GM12878 (cell line): Measurements from ENCODE around the gene SLFN5. TPM values are rescaled to one million over a fixed set of nuclear protein-coding genes. Genes with fewer than 3 reads are reported as not detected.
"Not testable (repeated sequence)": the region's sequence is repeated elsewhere in the genome, so short reads cannot be mapped to it uniquely, and the experiment has no call there.

Experiments
- ATAC-seq: fragments of 200-7000 bp; cut with Tn5 transposase; 3 replicates; pipeline ENCODE4 v1.9.1; 2020; ENCODE audit warnings: mild to moderate bottlenecking, moderate library complexity
- BruUV-seq: library from RNA; stranded (reverse); fragments of 400-500 nt; replicated peaks from 2 replicates; lab custom pipeline; 2021; lab: Mats Ljungman, UMichigan
- CTCF ChIA-PET: fragments of 300-600 bp; sonication (Branson Sonifier 250); formaldehyde crosslinking; extraction: SDS; loops from one replicate; lab custom pipeline; 2021; ENCODE audit warnings: inconsistent platforms; lab: Yijun Ruan, JAX
- POLR2A ChIA-PET: fragments of 350-600 bp; formaldehyde crosslinking; extraction: SDS; loops from one replicate; lab custom pipeline; 2021; ENCODE audit warnings: inconsistent platforms; lab: Charles Lee
- RAD21 ChIA-PET: fragments of 300-600 bp; sonication (Branson Sonifier 250); formaldehyde crosslinking; loops from one replicate; lab custom pipeline; 2023; ENCODE audit warnings: antibody characterized with exemption; ENCODE audit not compliant: unreplicated experiment; lab: Charles Lee
- SMC1A ChIA-PET: fragments of 300-600 bp; sonication (Branson Sonifier 250); formaldehyde crosslinking; loops from one replicate; lab custom pipeline; 2023; ENCODE audit not compliant: unreplicated experiment, uncharacterized antibody; lab: Charles Lee
- DNase-seq: peaks from one replicate; pipeline ENCODE4 v3.0.0-alpha.2; 2011; ENCODE audit warnings: low read depth, low spot score
- FAIRE-seq: peaks from 3 replicates; lab custom pipeline; 2011; peaks lifted over from hg19 to GRCh38; lab: Jason Lieb, UNC
- H2AFZ ChIP-seq: 2 replicates; pipeline ENCODE4 v1.6.0; 2011; ENCODE audit warnings: low read depth, low read length, control low read depth; ENCODE audit not compliant: control insufficient read depth
- H3K27ac ChIP-seq: 2 replicates; pipeline ENCODE4 v1.5.1; 2011; ENCODE audit warnings: control low read depth; ENCODE audit not compliant: control insufficient read depth, insufficient read depth
- H3K27me3 ChIP-seq, 2 experiments: replicated peaks in 1 of 2; 2 replicates each; pipeline versions ENCODE4 v1.6.0 to v1.6.1; 2011; ENCODE audit warnings: low read length in 1 of 2; ENCODE audit not compliant: control insufficient read depth in 2 of 2, insufficient read depth in 2 of 2
- H3K36me3 ChIP-seq, 2 experiments: 2 replicates each; pipeline ENCODE4 v1.5.1; 2011; ENCODE audit warnings: low read length in 1 of 2; ENCODE audit not compliant: control insufficient read depth in 2 of 2, insufficient read depth in 2 of 2
- H3K4me1 ChIP-seq: 2 replicates; pipeline ENCODE4 v1.6.1; 2011; ENCODE audit warnings: mild to moderate bottlenecking, low read length, moderate library complexity, mixed read lengths; ENCODE audit not compliant: control insufficient read depth, insufficient read depth
- H3K4me2 ChIP-seq: 2 replicates; pipeline ENCODE4 v1.6.0; 2011; ENCODE audit warnings: control low read depth; ENCODE audit not compliant: control insufficient read depth, insufficient read depth
- H3K4me3 ChIP-seq: fragments of 200-600 bp; sonication (generic); 2 replicates; pipeline ENCODE4 v1.5.1; 2016
- H3K79me2 ChIP-seq: 2 replicates; pipeline ENCODE4 v1.6.0; 2011; ENCODE audit warnings: low read length; ENCODE audit not compliant: control insufficient read depth, insufficient read depth
- H3K9ac ChIP-seq: 2 replicates; pipeline ENCODE4 v1.8.0; 2011; ENCODE audit warnings: low read length, control low read depth, mixed read lengths; ENCODE audit not compliant: control insufficient read depth, insufficient read depth
- H3K9me3 ChIP-seq: replicated peaks from 3 replicates; pipeline ENCODE4 v1.5.1; 2011; ENCODE audit warnings: mild to moderate bottlenecking, low read length; ENCODE audit not compliant: control insufficient read depth, insufficient read depth
- H4K20me1 ChIP-seq: 2 replicates; pipeline ENCODE4 v1.6.0; 2011; ENCODE audit not compliant: control insufficient read depth, insufficient read depth
- WGBS: methylation state at CpG from one replicate; pipeline ENCODE4 v1.1.6; 2016; ENCODE audit warnings: low lambda C conversion rate; ENCODE audit not compliant: insufficient replicate concordance, insufficient coverage; ENCODE audit errors: missing lambda C conversion rate; 5-methylcytosine and 5-hydroxymethylcytosine counted together
- in situ Hi-C: fragments of 300-500 bp; cut with MboI; formaldehyde crosslinking; loops from 9 replicates; pipeline ENCODE4 v1.14.3; 2018; ENCODE audit warnings: mixed read lengths
- intact Hi-C: fragments of 100-400 bp; cut with micrococcal nuclease; formaldehyde crosslinking; loops from one replicate; pipeline ENCODE4 v1.14.2; 2022; ENCODE audit not compliant: unreplicated experiment
- polyA plus RNA-seq, 11 experiments: library from polyadenylated mRNA; depleted of rRNA in 4 of 11; unstranded in 6 of 11; stranded (reverse) in 5 of 11; fragments of >200 nt; fragmentation: Nextera tagmentation in 4 of 11; fragmentation: Illumina TruSeq in 1 of 11; extraction: Ambion mirVana in 4 of 11; extraction: Trizol in 1 of 11; gene quantifications; 1 replicate in 1 of 11; 2 replicates in 10 of 11; pipeline versions ENCODE4 v1.2.1 to v1.2.3, GENCODE V29; 2011 to 2016; ENCODE audit warnings: inconsistent platforms in 2 of 11, missing spikeins in 2 of 11, low read depth in 1 of 11
- total RNA-seq, 4 experiments: library from RNA; depleted of rRNA in 3 of 4; stranded (reverse); fragments of >200 nt in 3 of 4; fragmentation: Illumina TruSeq in 1 of 4; extraction: Trizol in 1 of 4; gene quantifications; 2 replicates each; pipeline versions ENCODE4 v1.2.1 to v1.2.3, GENCODE V29; 2013 to 2021

Gene SLFN5
- total and polyA plus RNA-seq, 10 of the 15 experiments (the other 5 are each of a cell fraction or from before 2014, with no cell fraction given) = 0.19 to 2.1 (median 1.3) TPM

- H3K27ac ChIP-seq, FAIRE-seq, H3K9ac ChIP-seq, RAD21 ChIA-PET, H3K4me3 ChIP-seq, H3K79me2 ChIP-seq, SMC1A ChIA-PET, H2AFZ ChIP-seq, H3K4me2 ChIP-seq, POLR2A ChIA-PET, intact Hi-C loops, ATAC-seq, H4K20me1 ChIP-seq, BruUV-seq, CTCF ChIA-PET, DNase-seq, H3K36me3 ChIP-seq, H3K27me3 ChIP-seq, in situ Hi-C loops, H3K4me1 ChIP-seq, H3K9me3 ChIP-seq: not testable (repeated sequence)
- WGBS = 66% methylated on average over 12 of the region's 12 CpGs
Observed at GRCh38 chr17:35194001-35194400, 48.9 kb upstream of the SLFN5 start, which contains the start of gene SLC35G3. SLC35G3 (minus strand) TSS chr17:35194393; CDS start chr17:35194307, 86 bp downstream.

GRCh38 chr17:35195062-35195461 lies 47.8 kb upstream of the SLFN5 start:
- ATAC-seq, H3K27ac ChIP-seq, H3K9me3 ChIP-seq, SMC1A ChIA-PET, POLR2A ChIA-PET, H3K79me2 ChIP-seq, in situ Hi-C loops, CTCF ChIA-PET, H3K4me2 ChIP-seq, H4K20me1 ChIP-seq, H3K27me3 ChIP-seq, intact Hi-C loops, RAD21 ChIA-PET, H3K4me1 ChIP-seq, DNase-seq, H2AFZ ChIP-seq, H3K9ac ChIP-seq, H3K36me3 ChIP-seq, FAIRE-seq, H3K4me3 ChIP-seq, BruUV-seq: not testable (repeated sequence)
- 89% methylated on average over 15 of the region's 31 CpGs for WGBS

DNA sequence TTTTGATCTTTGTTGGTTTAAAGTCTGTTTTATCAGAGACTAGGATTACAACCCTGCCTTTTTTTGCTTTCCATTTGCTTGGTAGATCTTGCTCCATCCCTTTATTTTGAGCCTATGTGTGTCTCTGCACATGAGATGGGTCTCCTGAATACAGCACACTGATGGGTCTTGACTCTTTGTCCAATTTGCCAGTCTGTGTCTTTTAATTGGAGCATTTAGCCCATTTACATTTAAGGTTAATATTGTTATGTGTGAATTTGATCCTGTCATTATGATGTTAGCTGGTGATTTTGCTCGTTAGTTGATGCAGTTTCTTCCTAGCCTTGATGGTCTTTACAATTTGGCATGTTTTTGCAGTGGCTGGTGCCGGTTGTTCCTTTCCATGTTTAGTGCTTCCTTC lies 40.3 kb upstream of the SLFN5 start:
- ATAC-seq, in situ Hi-C loops, H3K9ac ChIP-seq, H3K79me2 ChIP-seq, H3K27ac ChIP-seq, H3K9me3 ChIP-seq, H4K20me1 ChIP-seq, CTCF ChIA-PET, POLR2A ChIA-PET, H3K4me1 ChIP-seq, BruUV-seq, intact Hi-C loops, H3K4me2 ChIP-seq, H3K4me3 ChIP-seq, H3K27me3 ChIP-seq, RAD21 ChIA-PET, H2AFZ ChIP-seq, SMC1A ChIA-PET, DNase-seq, H3K36me3 ChIP-seq, FAIRE-seq: not testable (repeated sequence)
- 25% methylated on average over 1 of the region's 2 CpGs for WGBS
